Liver (tissue), 3 donors: ENCODE measurements around the gene ONECUT1.

ENCODE experiments used
- GABPA ChIP-seq, 2 donors: IDR thresholded peaks in 1 of 2; conservative IDR thresholded peaks in 1 of 2; 2 replicates each; pipeline ENCODE4 v1.6.1; 2016; ENCODE audit warnings: antibody characterized with exemption in 2 of 2, mild to moderate bottlenecking in 1 of 2, moderate library complexity in 1 of 2
- JUND ChIP-seq, 2 donors: IDR thresholded peaks; 2 replicates each; pipeline ENCODE4 v1.6.1; 2016; ENCODE audit warnings: antibody characterized with exemption in 2 of 2
- RAD21 ChIP-seq, 2 donors: IDR thresholded peaks; 2 replicates each; pipeline ENCODE4 v1.6.1; 2016; ENCODE audit warnings: antibody characterized with exemption in 2 of 2, mild to moderate bottlenecking in 2 of 2
- YY1 ChIP-seq: IDR thresholded peaks from 2 replicates; pipeline ENCODE4 v1.6.1; 2016; ENCODE audit warnings: antibody characterized with exemption, mild to moderate bottlenecking
- TF ChIP-seq, protein P1 (sequence below): fragments of 150-350 bp; IDR thresholded peaks from 2 replicates; pipeline ENCODE4 v1.5.1; 2017; ENCODE audit warnings: improper control_type of control experiment, low read depth, low read length; ENCODE audit not compliant: missing input control
- TF ChIP-seq, protein P2 (sequence below): IDR thresholded peaks from 2 replicates; pipeline ENCODE4 v1.6.1; 2016; ENCODE audit warnings: antibody characterized with exemption
- TF ChIP-seq, protein P3 (sequence below): IDR thresholded peaks from 2 replicates; pipeline ENCODE4 v1.6.1; 2016; ENCODE audit warnings: antibody characterized with exemption, mild to moderate bottlenecking
- donor health status: healthy.
- donor health status: healthy.

DNA sequence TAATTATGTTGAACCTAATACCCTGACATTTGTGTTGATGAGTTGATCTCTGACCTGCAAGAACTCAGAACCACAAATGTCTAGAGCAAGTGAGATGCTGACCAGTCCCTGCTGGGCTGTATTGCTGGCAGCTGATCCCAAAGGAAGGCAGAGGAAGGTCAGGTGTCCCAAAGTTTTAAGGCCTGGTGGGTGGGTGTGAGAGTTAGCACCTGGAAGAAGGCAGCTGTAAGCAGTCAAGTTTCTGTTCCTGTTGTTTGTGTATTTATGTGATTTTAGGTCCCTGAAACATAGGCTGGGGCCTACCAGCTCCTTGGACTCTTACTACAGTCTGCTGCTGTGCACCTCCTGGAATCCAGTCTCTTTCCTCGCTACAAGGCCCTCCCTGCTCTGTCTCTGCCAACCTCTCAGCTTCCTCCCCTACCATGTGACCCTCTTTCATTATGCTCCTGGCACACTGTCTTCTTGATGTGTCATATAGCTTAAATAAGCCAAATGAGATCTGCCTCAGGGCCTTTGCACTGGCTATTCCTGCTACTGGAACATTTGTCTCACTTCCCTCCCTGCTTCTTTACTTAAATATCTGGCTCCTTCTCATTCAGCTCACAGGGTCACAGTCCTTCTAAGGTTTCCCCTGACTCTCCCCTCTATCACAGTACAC, 80.0 kb downstream of the ONECUT1 start:
- TF ChIP-seq, protein P1, sequence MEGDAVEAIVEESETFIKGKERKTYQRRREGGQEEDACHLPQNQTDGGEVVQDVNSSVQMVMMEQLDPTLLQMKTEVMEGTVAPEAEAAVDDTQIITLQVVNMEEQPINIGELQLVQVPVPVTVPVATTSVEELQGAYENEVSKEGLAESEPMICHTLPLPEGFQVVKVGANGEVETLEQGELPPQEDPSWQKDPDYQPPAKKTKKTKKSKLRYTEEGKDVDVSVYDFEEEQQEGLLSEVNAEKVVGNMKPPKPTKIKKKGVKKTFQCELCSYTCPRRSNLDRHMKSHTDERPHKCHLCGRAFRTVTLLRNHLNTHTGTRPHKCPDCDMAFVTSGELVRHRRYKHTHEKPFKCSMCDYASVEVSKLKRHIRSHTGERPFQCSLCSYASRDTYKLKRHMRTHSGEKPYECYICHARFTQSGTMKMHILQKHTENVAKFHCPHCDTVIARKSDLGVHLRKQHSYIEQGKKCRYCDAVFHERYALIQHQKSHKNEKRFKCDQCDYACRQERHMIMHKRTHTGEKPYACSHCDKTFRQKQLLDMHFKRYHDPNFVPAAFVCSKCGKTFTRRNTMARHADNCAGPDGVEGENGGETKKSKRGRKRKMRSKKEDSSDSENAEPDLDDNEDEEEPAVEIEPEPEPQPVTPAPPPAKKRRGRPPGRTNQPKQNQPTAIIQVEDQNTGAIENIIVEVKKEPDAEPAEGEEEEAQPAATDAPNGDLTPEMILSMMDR: no peak
- TF ChIP-seq, protein P2, sequence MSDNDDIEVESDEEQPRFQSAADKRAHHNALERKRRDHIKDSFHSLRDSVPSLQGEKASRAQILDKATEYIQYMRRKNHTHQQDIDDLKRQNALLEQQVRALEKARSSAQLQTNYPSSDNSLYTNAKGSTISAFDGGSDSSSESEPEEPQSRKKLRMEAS: no peak
- TF ChIP-seq YY1 (no peak), RAD21 (IDR thresholded peaks at IDR 0.05) (no peak), GABPA (IDR thresholded peaks at IDR 0.05 in 1 of 2, conservative IDR thresholded peaks at IDR 0.05 in 1 of 2) (no peak), JUND (IDR thresholded peaks at IDR 0.05) (no peak)
- TF ChIP-seq, protein P3, sequence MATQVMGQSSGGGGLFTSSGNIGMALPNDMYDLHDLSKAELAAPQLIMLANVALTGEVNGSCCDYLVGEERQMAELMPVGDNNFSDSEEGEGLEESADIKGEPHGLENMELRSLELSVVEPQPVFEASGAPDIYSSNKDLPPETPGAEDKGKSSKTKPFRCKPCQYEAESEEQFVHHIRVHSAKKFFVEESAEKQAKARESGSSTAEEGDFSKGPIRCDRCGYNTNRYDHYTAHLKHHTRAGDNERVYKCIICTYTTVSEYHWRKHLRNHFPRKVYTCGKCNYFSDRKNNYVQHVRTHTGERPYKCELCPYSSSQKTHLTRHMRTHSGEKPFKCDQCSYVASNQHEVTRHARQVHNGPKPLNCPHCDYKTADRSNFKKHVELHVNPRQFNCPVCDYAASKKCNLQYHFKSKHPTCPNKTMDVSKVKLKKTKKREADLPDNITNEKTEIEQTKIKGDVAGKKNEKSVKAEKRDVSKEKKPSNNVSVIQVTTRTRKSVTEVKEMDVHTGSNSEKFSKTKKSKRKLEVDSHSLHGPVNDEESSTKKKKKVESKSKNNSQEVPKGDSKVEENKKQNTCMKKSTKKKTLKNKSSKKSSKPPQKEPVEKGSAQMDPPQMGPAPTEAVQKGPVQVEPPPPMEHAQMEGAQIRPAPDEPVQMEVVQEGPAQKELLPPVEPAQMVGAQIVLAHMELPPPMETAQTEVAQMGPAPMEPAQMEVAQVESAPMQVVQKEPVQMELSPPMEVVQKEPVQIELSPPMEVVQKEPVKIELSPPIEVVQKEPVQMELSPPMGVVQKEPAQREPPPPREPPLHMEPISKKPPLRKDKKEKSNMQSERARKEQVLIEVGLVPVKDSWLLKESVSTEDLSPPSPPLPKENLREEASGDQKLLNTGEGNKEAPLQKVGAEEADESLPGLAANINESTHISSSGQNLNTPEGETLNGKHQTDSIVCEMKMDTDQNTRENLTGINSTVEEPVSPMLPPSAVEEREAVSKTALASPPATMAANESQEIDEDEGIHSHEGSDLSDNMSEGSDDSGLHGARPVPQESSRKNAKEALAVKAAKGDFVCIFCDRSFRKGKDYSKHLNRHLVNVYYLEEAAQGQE: no peak
